ENCODE results near the gene GPR31. TPM values are rescaled to one million over a fixed set of nuclear protein-coding genes. Genes with fewer than 3 reads are reported as not detected.

The GPR31 gene
- total RNA-seq, 1 donor from 2014 or later, result not detected

DNA sequence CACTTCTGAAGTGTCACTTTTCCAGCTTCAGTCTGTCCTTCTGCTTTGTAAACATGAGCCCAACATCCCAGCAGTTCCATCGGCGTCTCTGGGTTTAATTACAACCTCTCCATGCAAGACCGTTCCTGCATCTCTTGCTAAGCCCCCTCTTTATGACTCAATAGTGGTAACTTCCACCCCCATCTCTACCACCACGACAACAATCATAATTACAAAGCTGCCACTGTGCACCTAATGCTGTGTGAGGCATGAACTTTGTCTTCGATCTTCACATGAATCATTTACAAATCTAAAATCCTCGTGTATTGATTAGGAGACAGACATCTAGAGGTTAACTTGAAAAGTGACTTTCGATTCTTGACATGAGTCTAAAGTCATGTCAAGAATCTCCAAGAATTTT is 39.8 kb downstream of the GPR31 start:
- intact Hi-C loops (cut with DNase I), result no loop called here
- H3K36me3 ChIP-seq, result no peaks in the 10 kb centered on the region
- H3K4me1 ChIP-seq, result no peaks in the 10 kb centered on the region
- TF ChIP-seq, protein P1, sequence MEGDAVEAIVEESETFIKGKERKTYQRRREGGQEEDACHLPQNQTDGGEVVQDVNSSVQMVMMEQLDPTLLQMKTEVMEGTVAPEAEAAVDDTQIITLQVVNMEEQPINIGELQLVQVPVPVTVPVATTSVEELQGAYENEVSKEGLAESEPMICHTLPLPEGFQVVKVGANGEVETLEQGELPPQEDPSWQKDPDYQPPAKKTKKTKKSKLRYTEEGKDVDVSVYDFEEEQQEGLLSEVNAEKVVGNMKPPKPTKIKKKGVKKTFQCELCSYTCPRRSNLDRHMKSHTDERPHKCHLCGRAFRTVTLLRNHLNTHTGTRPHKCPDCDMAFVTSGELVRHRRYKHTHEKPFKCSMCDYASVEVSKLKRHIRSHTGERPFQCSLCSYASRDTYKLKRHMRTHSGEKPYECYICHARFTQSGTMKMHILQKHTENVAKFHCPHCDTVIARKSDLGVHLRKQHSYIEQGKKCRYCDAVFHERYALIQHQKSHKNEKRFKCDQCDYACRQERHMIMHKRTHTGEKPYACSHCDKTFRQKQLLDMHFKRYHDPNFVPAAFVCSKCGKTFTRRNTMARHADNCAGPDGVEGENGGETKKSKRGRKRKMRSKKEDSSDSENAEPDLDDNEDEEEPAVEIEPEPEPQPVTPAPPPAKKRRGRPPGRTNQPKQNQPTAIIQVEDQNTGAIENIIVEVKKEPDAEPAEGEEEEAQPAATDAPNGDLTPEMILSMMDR (IDR thresholded peaks at IDR 0.05), result no peak
- no peak overlapping the region for H3K27ac ChIP-seq
- no peaks in the 10 kb centered on the region for H3K9me3 ChIP-seq
- ATAC-seq (no peak), DNase-seq (no peak)
- H3K4me3 ChIP-seq, result no peak overlapping the region
- peaks cover 17% of the 10 kb centered on the region for H3K27me3 ChIP-seq (ENCODE audit: low read depth)

DNA sequence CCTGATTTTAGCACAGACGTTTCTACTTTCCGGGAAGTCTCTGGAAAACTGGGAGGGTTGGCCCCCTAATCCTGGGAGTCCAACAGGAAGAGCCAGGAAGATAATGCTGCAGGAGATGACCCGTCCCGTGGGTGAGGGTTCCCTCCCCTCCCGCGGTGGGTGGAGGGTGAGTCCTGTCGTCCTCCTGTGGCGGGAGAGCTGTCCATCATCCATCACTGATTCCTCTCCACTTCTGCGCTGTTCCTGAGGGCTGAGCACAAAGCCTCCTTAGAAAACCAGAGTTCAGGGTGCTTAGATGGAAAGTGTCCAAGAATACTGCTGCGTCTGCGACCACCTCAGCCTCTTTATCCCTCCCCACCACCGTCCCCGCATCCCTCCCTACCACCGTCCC is 40.9 kb downstream of the GPR31 start:
- ATAC-seq (no peak), DNase-seq (no peak)
- Histone ChIP-seq H3K9me3 (no peaks in the 10 kb centered on the region), H3K4me1 (no peaks in the 10 kb centered on the region), H3K36me3 (no peaks in the 10 kb centered on the region), H3K4me3 (no peak overlapping the region), H3K27me3 (ENCODE audit: low read depth) (peaks cover 15% of the 10 kb centered on the region), H3K27ac (no peak overlapping the region)
- TF ChIP-seq, protein P1 (IDR thresholded peaks at IDR 0.05), result no peak
- intact Hi-C loops (cut with DNase I), result no loop called here

DNA sequence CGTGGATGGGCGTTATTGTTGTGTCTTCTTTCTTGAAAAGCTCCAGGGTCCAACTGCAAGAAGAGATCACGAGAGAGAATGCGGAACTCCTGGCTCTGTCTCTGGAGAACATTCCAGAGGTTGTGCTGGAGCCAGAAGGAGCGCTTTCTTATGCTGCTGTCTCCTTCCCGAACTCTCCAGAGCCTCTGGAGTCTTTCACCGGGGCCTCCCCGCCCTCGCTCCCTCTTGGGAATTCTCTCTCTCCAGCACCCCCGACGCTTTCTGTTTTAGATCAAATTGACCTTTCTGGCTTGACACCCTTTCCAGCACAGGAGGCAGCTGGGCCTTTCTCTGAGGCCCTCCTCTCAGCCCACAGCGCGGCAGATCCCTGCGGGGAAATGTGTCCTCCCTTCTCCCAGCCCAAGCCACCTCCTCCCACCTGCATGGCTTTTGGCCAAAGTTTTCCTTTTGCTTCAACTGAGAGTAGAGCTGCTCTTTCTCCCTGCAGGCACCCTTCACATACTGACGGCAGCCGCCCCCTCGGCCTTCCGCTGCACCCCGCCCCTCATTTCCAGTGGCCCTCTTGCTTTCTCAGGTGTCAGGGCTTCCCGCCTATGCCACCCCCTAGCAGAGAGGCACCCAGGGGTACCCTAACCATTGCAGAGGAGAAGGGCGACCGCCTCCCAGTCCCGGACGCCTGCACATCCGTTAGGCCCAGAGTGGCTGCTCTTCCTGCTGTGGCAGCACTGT is 41.5 kb downstream of the GPR31 start:
- no peaks in the 10 kb centered on the region for H3K9me3 ChIP-seq
- H3K4me1 ChIP-seq, result no peaks in the 10 kb centered on the region
- peak in 1 of 2 donors; percentile 30 for ATAC-seq
- H3K27ac ChIP-seq, result no peak overlapping the region
- DNase-seq, result no peak
- H3K27me3 ChIP-seq (ENCODE audit: low read depth), result peaks cover 12% of the 10 kb centered on the region
- TF ChIP-seq, protein P1 (IDR thresholded peaks at IDR 0.05), result no peak
- peak overlapping the region; percentile 20 for H3K4me3 ChIP-seq
- no peaks in the 10 kb centered on the region for H3K36me3 ChIP-seq
- intact Hi-C loops (cut with DNase I), result no loop called here

DNA sequence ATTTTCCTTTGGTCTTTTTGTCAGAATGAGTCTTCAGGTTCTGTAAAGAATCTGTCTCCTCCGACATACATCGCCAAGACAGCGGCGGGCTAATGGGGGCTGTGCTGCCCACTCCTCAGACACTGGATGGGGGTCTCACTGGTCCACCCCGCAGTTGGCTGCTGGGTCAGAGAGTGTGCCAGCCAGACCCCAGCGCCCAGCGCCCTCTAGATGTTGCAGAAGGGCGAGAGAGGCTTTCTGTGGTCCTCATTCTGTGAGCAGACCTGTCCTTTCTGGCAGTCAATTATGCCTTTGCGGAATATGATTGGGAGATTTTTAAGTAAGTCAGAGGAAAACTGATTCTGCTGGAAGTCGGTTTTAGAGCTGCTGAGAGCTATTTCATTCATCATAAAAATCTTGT is 42.7 kb downstream of the GPR31 start:
- Histone ChIP-seq H3K4me3 (no peak overlapping the region), H3K36me3 (no peaks in the 10 kb centered on the region), H3K9me3 (no peaks in the 10 kb centered on the region), H3K27me3 (ENCODE audit: low read depth) (peaks cover 12% of the 10 kb centered on the region), H3K27ac (no peak overlapping the region), H3K4me1 (no peaks in the 10 kb centered on the region)
- TF ChIP-seq, protein P1 (IDR thresholded peaks at IDR 0.05), result no peak
- DNase-seq (no peak), ATAC-seq (no peak)
- intact Hi-C loops (cut with DNase I), result no loop called here

GRCh38 chr6:167113935-167114910 is 43.6 kb downstream of the GPR31 start:
- H3K9me3 ChIP-seq, result no peaks in the 10 kb centered on the region
- TF ChIP-seq, protein P1 (IDR thresholded peaks at IDR 0.05), result no peak
- H3K27me3 ChIP-seq (ENCODE audit: low read depth), result peaks cover 11% of the 10 kb centered on the region
- H3K36me3 ChIP-seq, result no peaks in the 10 kb centered on the region
- intact Hi-C loops (cut with DNase I), result no loop called here
- no peak overlapping the region for H3K27ac ChIP-seq
- no peak overlapping the region for H3K4me3 ChIP-seq
- peak in 1 of 2 donors; percentile 41 for ATAC-seq
- DNase-seq, result no peak
- H3K4me1 ChIP-seq, result no peaks in the 10 kb centered on the region
